Peyer's patch (tissue), 4 donors: ENCODE data around the gene ACSBG1.

Experiments
- POLR2A ChIP-seq, 2 donors: fragments of 450-650 bp; IDR thresholded peaks; one replicate each; pipeline ENCODE4 v1.5.1; 2017; ENCODE audit warnings: antibody characterized with exemption in 2 of 2, mild to moderate bottlenecking in 2 of 2, moderate library complexity in 2 of 2
- TF ChIP-seq, protein P1 (sequence below), 6 experiments: fragments of 450-650 bp in 4 of 6; fragments of 200-600 bp in 2 of 6; sonication (generic) in 1 of 6; IDR thresholded peaks; one replicate each; pipeline ENCODE4 v1.5.1; 2017 to 2019; ENCODE audit warnings: antibody characterized with exemption in 6 of 6, mild to moderate bottlenecking in 3 of 6, moderate library complexity in 1 of 6

DNA sequence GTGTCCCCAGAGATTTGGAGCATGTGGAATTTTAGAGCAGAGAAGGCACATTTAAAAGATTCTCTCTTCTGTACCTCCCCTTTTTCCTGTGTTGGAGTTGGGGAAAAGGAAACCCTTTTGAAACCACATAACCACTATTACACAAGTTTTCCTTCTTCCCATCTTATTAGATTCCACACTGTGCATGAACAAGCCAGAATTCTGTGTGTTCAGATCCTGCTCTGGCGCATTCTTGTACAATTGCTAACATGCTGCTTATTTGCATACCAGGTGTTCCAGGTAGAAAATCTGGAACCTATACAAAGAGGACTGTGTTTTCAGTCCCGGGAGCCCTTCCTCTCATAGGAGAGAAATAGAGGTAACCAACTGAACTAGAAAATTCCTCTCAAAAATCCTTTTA, 100.6 kb downstream of the ACSBG1 start:
- TF ChIP-seq POLR2A (IDR thresholded peaks at IDR 0.05) = no peak
- TF ChIP-seq, protein P1, sequence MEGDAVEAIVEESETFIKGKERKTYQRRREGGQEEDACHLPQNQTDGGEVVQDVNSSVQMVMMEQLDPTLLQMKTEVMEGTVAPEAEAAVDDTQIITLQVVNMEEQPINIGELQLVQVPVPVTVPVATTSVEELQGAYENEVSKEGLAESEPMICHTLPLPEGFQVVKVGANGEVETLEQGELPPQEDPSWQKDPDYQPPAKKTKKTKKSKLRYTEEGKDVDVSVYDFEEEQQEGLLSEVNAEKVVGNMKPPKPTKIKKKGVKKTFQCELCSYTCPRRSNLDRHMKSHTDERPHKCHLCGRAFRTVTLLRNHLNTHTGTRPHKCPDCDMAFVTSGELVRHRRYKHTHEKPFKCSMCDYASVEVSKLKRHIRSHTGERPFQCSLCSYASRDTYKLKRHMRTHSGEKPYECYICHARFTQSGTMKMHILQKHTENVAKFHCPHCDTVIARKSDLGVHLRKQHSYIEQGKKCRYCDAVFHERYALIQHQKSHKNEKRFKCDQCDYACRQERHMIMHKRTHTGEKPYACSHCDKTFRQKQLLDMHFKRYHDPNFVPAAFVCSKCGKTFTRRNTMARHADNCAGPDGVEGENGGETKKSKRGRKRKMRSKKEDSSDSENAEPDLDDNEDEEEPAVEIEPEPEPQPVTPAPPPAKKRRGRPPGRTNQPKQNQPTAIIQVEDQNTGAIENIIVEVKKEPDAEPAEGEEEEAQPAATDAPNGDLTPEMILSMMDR (IDR thresholded peaks at IDR 0.05) = no peak
